Nephron progenitor cell (in vitro differentiated cells): ENCODE data around the gene GSC2.

Experiments used
- DNase-seq: peaks from one replicate; pipeline ENCODE4 v3.0.0; 2021
- H3K27ac Mint-ChIP-seq: 2 replicates; pipeline ENCODE4 v1.8.0; 2021; ENCODE audit warnings: mild to moderate bottlenecking, moderate library complexity, mixed read lengths
- H3K27me3 Mint-ChIP-seq: 2 replicates; pipeline ENCODE4 v1.8.0; 2021; ENCODE audit warnings: mild to moderate bottlenecking, low read depth, mixed read lengths; ENCODE audit not compliant: poor library complexity
- H3K36me3 Mint-ChIP-seq: 2 replicates; pipeline ENCODE4 v1.8.0; 2021; ENCODE audit warnings: low read depth, mixed read lengths
- H3K4me1 Mint-ChIP-seq: 2 replicates; pipeline ENCODE4 v1.8.0; 2021; ENCODE audit warnings: mixed read lengths
- H3K4me3 Mint-ChIP-seq: 2 replicates; pipeline ENCODE4 v1.8.0; 2021; ENCODE audit warnings: mild to moderate bottlenecking, moderate library complexity, mixed read lengths
- H3K9me3 Mint-ChIP-seq: 2 replicates; pipeline ENCODE4 v1.8.0; 2021; ENCODE audit warnings: mild to moderate bottlenecking, moderate library complexity, mixed read lengths
- TF ChIP-seq, protein P1 (sequence below): fragments of 200-600 bp; sonication (generic); IDR thresholded peaks from 2 replicates; pipeline ENCODE4 v1.5.0; 2021; ENCODE audit warnings: antibody characterized with exemption

GSC2 gene

DNA sequence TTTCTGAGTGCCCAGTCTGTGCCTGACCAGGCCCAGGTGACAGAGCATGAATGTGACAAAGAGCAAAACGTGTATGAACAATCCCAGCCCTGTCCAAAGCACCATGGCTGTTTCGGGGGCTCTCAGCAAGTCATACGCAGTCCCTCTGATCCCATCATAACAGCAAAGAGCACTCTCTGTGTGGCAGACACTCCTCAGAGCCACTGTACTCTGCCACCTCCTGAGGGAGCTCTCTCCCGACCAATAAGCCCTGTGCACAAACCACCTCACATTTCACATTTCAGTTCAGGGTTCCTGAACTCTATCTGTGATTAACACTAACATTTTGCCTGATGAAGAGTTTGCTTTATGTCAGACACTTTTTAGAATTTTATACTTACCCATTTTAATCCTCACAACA is 34.5 kb downstream of the GSC2 start:
- Mint-ChIP-seq H3K27ac (peak overlapping the region; percentile 55), H3K36me3 (peaks cover 16% of the 10 kb centered on the region), H3K27me3 (no peaks in the 10 kb centered on the region), H3K9me3 (no peaks in the 10 kb centered on the region), H3K4me3 (no peak overlapping the region), H3K4me1 (peaks cover 42% of the 10 kb centered on the region)
- TF ChIP-seq, protein P1, sequence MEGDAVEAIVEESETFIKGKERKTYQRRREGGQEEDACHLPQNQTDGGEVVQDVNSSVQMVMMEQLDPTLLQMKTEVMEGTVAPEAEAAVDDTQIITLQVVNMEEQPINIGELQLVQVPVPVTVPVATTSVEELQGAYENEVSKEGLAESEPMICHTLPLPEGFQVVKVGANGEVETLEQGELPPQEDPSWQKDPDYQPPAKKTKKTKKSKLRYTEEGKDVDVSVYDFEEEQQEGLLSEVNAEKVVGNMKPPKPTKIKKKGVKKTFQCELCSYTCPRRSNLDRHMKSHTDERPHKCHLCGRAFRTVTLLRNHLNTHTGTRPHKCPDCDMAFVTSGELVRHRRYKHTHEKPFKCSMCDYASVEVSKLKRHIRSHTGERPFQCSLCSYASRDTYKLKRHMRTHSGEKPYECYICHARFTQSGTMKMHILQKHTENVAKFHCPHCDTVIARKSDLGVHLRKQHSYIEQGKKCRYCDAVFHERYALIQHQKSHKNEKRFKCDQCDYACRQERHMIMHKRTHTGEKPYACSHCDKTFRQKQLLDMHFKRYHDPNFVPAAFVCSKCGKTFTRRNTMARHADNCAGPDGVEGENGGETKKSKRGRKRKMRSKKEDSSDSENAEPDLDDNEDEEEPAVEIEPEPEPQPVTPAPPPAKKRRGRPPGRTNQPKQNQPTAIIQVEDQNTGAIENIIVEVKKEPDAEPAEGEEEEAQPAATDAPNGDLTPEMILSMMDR, result no peak
- no peak for DNase-seq

DNA sequence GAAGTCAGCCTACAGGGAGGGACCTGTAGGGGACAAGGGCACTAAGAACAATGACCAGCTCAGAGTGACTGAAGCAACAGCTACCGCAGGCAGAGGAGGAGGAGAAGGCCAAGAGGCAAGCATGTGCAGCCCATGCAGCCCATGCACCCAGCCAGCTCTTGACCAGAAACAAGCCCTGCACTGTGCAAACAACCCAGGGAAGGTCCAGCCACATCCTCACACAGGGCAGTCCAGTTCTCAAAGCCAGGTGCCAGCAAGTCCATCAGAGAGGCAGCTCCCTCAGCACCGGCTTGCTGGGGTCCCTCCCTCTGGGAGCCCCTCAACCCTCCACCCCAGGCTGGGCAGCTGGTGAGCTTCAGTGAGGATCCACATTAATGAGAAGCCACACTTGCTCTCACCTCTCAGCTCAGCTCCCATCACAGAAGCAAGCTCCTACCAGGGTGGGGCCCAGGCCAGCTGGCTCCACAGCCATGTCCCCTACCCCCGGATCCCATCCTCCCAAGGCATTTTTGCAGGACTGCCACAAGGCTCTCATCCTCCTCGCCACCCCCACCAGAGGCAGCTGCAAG is 35.0 kb downstream of the GSC2 start:
- H3K4me3 Mint-ChIP-seq, result no peak overlapping the region
- H3K9me3 Mint-ChIP-seq, result no peaks in the 10 kb centered on the region
- H3K27ac Mint-ChIP-seq, result no peak overlapping the region
- TF ChIP-seq, protein P1, result no peak
- no peaks in the 10 kb centered on the region for H3K27me3 Mint-ChIP-seq
- peaks cover 16% of the 10 kb centered on the region for H3K36me3 Mint-ChIP-seq
- peaks cover 40% of the 10 kb centered on the region for H3K4me1 Mint-ChIP-seq
- DNase-seq, result no peak

DNA sequence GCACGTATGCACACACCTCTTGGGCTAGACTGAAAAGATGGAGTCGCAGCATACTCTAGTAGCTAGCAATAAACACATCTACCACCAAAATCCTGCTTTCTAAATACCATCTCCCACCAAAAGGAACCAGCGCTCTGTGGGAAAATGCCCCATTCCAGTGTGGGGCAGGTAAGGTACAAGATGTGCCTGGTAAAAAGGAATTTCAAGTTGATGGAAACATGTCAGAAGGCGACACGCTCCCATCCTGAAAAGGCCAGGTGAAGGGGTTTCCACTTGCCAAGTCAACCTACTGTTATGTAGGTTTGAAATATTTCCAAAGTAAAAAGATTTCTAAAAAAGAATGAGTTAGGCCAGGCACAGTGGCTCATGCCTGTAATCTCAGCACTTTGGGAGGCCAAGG is 36.7 kb downstream of the GSC2 start:
- Mint-ChIP-seq H3K4me3 (no peak overlapping the region), H3K27ac (no peak overlapping the region), H3K9me3 (no peaks in the 10 kb centered on the region), H3K4me1 (peaks cover 44% of the 10 kb centered on the region), H3K36me3 (peaks cover 16% of the 10 kb centered on the region), H3K27me3 (no peaks in the 10 kb centered on the region)
- TF ChIP-seq, protein P1, result no peak
- no peak for DNase-seq

DNA sequence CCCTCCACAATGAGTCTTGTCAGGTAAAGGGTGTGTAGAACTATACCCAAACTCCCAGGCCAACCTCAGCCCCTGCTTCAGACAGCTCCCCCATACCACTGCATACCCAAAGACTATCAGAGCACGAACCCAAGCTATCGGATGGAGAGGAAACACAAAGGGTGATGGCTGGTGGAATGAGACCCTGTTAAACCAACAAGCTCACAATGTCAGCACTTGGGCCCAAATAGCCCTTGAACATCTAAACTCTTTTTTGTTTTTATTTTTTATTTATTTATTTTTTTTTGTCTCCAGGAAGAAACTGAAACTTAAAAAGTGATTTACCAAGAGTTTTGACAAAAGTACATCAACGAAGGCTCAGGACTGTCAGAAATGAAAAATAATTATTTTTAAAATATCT is 38.5 kb downstream of the GSC2 start:
- Mint-ChIP-seq H3K27me3 (no peaks in the 10 kb centered on the region), H3K36me3 (peaks cover 16% of the 10 kb centered on the region), H3K4me3 (no peak overlapping the region), H3K27ac (no peak overlapping the region), H3K9me3 (no peaks in the 10 kb centered on the region), H3K4me1 (peaks cover 35% of the 10 kb centered on the region)
- TF ChIP-seq, protein P1, result no peak
- DNase-seq, result no peak

DNA sequence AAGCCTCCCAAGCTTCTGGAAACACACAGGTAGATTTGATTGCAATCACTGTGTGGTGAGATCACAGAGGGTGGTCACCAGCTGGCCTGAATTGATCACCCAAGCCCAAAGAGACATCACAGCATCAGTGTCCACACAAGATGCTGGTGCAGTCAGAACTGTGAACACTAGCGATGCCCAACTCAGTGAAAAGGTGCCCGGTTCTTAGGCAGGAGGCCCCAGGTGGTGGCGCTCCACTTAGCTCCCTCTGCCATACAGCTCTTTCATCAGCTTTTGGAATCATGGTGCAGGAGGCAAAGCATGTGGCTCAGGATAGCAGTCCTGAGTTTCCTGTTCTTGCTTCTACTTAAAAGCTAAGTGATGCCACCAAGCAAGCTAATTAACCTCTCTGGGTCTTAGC is 39.0 kb downstream of the GSC2 start:
- H3K27ac Mint-ChIP-seq, result no peak overlapping the region

DNA sequence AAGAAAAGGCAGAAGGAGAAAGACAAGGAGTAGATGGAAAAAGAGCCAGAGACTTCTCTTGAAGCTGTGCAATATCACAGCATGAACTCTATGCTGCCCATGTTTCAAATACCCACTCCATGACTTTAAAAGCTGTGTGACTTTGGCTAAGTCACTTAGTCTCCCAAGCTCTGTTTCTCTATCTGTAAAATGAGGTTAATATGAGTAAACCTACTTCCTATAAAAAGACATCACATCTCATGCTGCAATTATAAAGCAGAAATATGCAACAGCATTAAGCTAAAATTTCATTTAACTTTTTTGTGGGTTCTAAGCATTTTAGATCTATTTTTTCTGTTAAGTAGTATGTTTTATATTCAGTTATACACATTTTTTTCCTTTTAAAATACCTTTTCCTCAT is 39.4 kb downstream of the GSC2 start:
- no peak for DNase-seq
- Mint-ChIP-seq H3K9me3 (no peaks in the 10 kb centered on the region), H3K27ac (no peak overlapping the region)

More for the DNA sequence above, 39.0 kb downstream of the GSC2 start:
- Mint-ChIP-seq H3K36me3 (peaks cover 16% of the 10 kb centered on the region), H3K4me1 (peaks cover 35% of the 10 kb centered on the region), H3K9me3 (no peaks in the 10 kb centered on the region), H3K4me3 (no peak overlapping the region), H3K27me3 (no peaks in the 10 kb centered on the region)
- TF ChIP-seq, protein P1, result no peak
- DNase-seq, result no peak

More for the DNA sequence above, 39.4 kb downstream of the GSC2 start:
- TF ChIP-seq, protein P1, result no peak
- peaks cover 34% of the 10 kb centered on the region for H3K4me1 Mint-ChIP-seq
- H3K27me3 Mint-ChIP-seq, result no peaks in the 10 kb centered on the region
- no peak overlapping the region for H3K4me3 Mint-ChIP-seq
- peaks cover 12% of the 10 kb centered on the region for H3K36me3 Mint-ChIP-seq
